Left ventricle myocardium inferior (tissue), 1 donor: ENCODE results near the gene NTSR1. TPM values are rescaled to one million over a fixed set of nuclear protein-coding genes. Genes with fewer than 3 reads are reported as not detected.

Source experiments
- DNase-seq: peaks from one replicate; pipeline ENCODE4 v3.0.0-alpha.2; 2020
- H3K27ac ChIP-seq: fragments of 200-600 bp; replicated peaks from 2 replicates; pipeline ENCODE4 v1.8.0; 2021
- H3K27me3 ChIP-seq: fragments of 200-600 bp; 2 replicates; pipeline ENCODE4 v1.8.0; 2021; ENCODE audit warnings: low read depth
- H3K36me3 ChIP-seq: fragments of 200-600 bp; 2 replicates; pipeline ENCODE4 v1.8.0; 2021
- H3K4me1 ChIP-seq: fragments of 200-600 bp; 2 replicates; pipeline ENCODE4 v1.8.0; 2021
- H3K4me3 ChIP-seq: fragments of 200-600 bp; 2 replicates; pipeline ENCODE4 v1.8.0; 2021; ENCODE audit warnings: mild to moderate bottlenecking, moderate library complexity
- H3K9me3 ChIP-seq: fragments of 200-600 bp; replicated peaks from 2 replicates; pipeline ENCODE4 v1.8.0; 2021
- intact Hi-C: fragments of 100-400 bp; cut with micrococcal nuclease; formaldehyde crosslinking; loops from one replicate; pipeline ENCODE4 v1.11.0; 2022
- total RNA-seq: library from RNA; stranded (reverse); fragmentation: NEBNext Ultra II Directional; extraction: Animal tissue kit (Norgen Biotek cat#: 25700); gene quantifications from one replicate; pipeline ENCODE4 v1.2.1, GENCODE V29; 2021
- TF ChIP-seq, protein P1 (sequence below): fragments of 200-600 bp; IDR thresholded peaks from 2 replicates; pipeline ENCODE4 v1.8.0; 2021; ENCODE audit warnings: antibody characterized with exemption, mild to moderate bottlenecking, borderline replicate concordance
- donor health status: DM: no; HTN: yes; CAD: no; lungs with severe emphysema.

The NTSR1 gene
- total RNA-seq, 1 donor from 2014 or later, result not detected

DNA sequence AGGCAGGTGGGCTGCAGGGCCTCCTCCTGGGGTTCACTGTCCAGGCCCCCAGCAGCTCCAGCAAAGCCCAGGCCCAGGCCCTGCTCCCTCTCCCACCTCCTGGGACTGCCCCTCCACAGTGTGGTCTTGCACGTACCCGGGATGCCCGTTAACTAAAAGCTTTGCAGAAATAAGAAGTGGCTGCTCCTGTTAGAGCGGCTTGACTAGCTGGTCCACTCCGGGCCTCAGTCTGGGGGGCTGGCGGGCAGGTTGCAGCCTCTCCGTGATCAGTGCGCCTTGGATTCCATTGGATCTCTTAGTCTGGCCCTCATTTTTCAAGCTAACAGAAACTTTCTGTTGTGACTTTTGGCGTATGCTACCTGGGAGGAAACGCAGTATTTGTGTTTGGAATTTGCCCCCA, 39.4 kb upstream of the NTSR1 start:
- intact Hi-C loops, result loop anchor here (5.0 kb wide), 1 partner anchor 123 kb away; no protein-coding TSS in a partner anchor
- TF ChIP-seq, protein P1, sequence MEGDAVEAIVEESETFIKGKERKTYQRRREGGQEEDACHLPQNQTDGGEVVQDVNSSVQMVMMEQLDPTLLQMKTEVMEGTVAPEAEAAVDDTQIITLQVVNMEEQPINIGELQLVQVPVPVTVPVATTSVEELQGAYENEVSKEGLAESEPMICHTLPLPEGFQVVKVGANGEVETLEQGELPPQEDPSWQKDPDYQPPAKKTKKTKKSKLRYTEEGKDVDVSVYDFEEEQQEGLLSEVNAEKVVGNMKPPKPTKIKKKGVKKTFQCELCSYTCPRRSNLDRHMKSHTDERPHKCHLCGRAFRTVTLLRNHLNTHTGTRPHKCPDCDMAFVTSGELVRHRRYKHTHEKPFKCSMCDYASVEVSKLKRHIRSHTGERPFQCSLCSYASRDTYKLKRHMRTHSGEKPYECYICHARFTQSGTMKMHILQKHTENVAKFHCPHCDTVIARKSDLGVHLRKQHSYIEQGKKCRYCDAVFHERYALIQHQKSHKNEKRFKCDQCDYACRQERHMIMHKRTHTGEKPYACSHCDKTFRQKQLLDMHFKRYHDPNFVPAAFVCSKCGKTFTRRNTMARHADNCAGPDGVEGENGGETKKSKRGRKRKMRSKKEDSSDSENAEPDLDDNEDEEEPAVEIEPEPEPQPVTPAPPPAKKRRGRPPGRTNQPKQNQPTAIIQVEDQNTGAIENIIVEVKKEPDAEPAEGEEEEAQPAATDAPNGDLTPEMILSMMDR, result no peak
- Histone ChIP-seq H3K27me3 (peaks cover 13% of the 10 kb centered on the region), H3K27ac (no peak overlapping the region), H3K4me3 (no peak overlapping the region), H3K4me1 (peaks cover 26% of the 10 kb centered on the region), H3K36me3 (peaks cover 23% of the 10 kb centered on the region), H3K9me3 (no peaks in the 10 kb centered on the region)
- no peak for DNase-seq

DNA sequence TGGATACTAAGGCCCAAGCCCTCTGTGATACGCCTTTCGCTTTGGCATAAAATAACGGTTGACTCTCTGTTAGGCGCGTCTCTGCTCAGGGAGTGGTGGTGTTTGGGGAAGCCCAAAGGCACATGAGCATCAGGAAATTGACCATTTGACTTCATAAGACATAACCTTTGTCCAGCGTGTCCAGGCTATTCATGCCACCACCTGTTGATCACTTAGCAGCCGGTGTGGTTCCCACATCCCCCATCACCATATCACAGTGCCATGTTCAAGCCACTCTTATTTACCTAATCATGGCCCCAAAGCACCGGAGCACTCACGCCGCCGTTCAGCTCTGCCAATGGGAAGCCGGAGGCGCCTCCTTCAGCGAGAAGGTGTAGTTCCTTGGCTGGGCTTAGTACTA, 38.5 kb upstream of the NTSR1 start:
- no peak overlapping the region for H3K4me3 ChIP-seq
- peaks cover 24% of the 10 kb centered on the region for H3K4me1 ChIP-seq
- H3K36me3 ChIP-seq, result peaks cover 23% of the 10 kb centered on the region
- H3K27ac ChIP-seq, result no peak overlapping the region
- intact Hi-C loops, result no loop called here
- DNase-seq, result no peak
- peaks cover 20% of the 10 kb centered on the region for H3K27me3 ChIP-seq
- TF ChIP-seq, protein P1, result no peak
- no peaks in the 10 kb centered on the region for H3K9me3 ChIP-seq

DNA sequence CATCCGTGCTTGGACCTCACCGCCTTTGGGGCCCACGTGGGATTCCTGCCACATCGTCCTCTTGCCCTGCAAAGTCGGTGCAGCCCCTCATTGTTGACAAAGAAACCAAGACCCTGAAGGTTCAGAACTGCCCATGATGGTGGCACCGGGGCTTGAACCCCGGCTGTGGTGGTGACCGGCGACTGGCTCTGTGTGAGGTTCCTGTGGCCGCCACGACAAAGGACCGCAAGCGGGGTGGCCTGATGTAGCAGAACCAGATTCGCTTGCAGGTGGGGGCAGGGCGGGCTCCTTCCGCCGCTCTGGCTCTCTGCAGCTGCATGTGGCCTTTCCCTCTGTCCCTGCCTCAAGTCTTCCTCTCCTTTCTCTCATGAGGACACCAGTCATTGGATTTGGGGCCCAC, 37.6 kb upstream of the NTSR1 start:
- intact Hi-C loops, result no loop called here
- Histone ChIP-seq H3K27ac (no peak overlapping the region), H3K27me3 (peaks cover 27% of the 10 kb centered on the region), H3K36me3 (peaks cover 23% of the 10 kb centered on the region), H3K4me3 (no peak overlapping the region), H3K9me3 (no peaks in the 10 kb centered on the region), H3K4me1 (peaks cover 20% of the 10 kb centered on the region)
- TF ChIP-seq, protein P1, result no peak
- no peak for DNase-seq

DNA sequence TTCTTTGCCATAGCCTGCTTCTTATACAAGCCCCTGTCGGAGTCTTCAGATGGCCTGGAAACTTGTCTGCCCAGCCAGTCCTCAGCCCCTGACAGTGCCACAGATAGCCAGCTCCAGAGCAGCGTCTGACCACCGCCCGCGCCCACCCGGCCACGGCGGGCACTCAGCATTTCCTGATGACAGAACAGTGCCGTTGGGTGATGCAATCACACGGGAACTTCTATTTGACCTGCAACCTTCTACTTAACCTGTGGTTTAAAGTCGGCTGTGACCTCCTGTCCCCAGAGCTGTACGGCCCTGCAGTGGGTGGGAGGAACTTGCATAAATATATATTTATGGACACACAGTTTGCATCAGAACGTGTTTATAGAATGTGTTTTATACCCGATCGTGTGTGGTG, 36.9 kb upstream of the NTSR1 start:
- TF ChIP-seq, protein P1, result no peak
- intact Hi-C loops, result no loop called here
- H3K27ac ChIP-seq, result no peak overlapping the region

DNA sequence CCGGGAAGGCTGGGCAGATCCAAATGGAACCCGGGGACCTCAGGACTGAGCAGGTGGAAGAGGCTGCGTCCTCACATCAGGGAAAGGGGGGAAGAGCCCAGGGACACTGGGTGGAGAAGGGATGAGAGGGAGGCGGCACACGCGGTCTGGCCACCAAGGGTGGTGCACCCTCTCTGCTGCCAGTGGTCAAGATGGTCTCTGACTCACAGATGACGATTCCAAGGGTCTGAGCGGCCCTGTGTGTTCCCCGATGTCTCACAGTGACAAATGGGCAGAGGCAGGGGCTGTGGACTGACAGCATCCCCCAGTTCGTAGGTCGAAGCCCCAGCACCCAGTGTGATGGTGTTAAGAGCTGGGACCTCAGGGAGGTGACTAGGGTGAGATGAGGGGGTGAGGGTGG, 34.3 kb upstream of the NTSR1 start:
- Histone ChIP-seq H3K4me1 (no peaks in the 10 kb centered on the region), H3K4me3 (no peak overlapping the region), H3K27me3 (peaks cover 37% of the 10 kb centered on the region), H3K9me3 (no peaks in the 10 kb centered on the region), H3K27ac (no peak overlapping the region), H3K36me3 (peaks cover 13% of the 10 kb centered on the region)
- intact Hi-C loops, result no loop called here
- DNase-seq, result no peak
- TF ChIP-seq, protein P1, result no peak

More for the DNA sequence above, 36.9 kb upstream of the NTSR1 start:
- no peak for DNase-seq
- Histone ChIP-seq H3K36me3 (peaks cover 23% of the 10 kb centered on the region), H3K4me1 (peaks cover 13% of the 10 kb centered on the region), H3K27me3 (peaks cover 25% of the 10 kb centered on the region), H3K4me3 (no peak overlapping the region), H3K9me3 (no peaks in the 10 kb centered on the region)
